OCI-LY7 (cell line): ENCODE results near the gene STARD9.

Source experiments
- EZH2phosphoT487 ChIP-seq: fragments of 200-600 bp; sonication (generic); IDR thresholded peaks from 2 replicates; pipeline ENCODE4 v1.6.1; 2018; ENCODE audit warnings: low read depth, borderline replicate concordance, mild to moderate bottlenecking, mixed run types, antibody characterized with exemption, low read length, moderate library complexity, mixed read lengths
- TF ChIP-seq, protein P1 (sequence below): fragments of 200-600 bp; sonication (generic); conservative IDR thresholded peaks from 2 replicates; pipeline ENCODE4 v1.5.1; 2014; ENCODE audit warnings: mild to moderate bottlenecking, antibody characterized with exemption, low read length, moderate library complexity, mixed read lengths

DNA sequence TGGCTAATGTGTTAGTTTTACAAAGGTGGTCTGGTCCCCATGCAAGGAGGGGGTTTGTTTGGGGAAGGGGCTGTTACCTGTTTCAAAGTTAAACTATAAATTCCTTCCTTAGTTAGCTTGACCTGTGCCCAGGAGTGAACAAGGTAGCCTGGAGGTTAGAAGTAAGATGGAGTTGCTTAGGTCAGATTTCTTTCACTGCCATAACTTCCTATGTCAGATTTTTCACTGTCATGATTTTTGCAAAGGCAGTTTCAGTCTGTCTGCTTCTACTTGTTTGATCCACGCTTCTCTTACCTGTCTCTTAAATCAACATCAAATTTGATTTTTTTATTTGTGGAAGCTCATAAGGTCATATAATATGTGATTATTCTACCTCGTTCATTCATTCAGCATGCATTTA, 28.6 kb downstream of the STARD9 start:
- TF ChIP-seq, protein P1, sequence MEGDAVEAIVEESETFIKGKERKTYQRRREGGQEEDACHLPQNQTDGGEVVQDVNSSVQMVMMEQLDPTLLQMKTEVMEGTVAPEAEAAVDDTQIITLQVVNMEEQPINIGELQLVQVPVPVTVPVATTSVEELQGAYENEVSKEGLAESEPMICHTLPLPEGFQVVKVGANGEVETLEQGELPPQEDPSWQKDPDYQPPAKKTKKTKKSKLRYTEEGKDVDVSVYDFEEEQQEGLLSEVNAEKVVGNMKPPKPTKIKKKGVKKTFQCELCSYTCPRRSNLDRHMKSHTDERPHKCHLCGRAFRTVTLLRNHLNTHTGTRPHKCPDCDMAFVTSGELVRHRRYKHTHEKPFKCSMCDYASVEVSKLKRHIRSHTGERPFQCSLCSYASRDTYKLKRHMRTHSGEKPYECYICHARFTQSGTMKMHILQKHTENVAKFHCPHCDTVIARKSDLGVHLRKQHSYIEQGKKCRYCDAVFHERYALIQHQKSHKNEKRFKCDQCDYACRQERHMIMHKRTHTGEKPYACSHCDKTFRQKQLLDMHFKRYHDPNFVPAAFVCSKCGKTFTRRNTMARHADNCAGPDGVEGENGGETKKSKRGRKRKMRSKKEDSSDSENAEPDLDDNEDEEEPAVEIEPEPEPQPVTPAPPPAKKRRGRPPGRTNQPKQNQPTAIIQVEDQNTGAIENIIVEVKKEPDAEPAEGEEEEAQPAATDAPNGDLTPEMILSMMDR, result no peak
- no peak for TF ChIP-seq EZH2phosphoT487
